ENCODE measurements around the gene NCL. TPM values are rescaled to one million over a fixed set of nuclear protein-coding genes. Genes with fewer than 3 reads are reported as not detected.

The NCL gene
- 736 to 811 TPM (median 754 TPM) in 5 replicates for total RNA-seq (2022; extraction: Qiagen RNA extraction)

GRCh38 chr2:231463698-231464575 lies at the start of gene NCL:
NCL (minus strand) TSS chr2:231464484; CDS start chr2:231464353, 131 bp downstream.

Other genes starting within 250 kb of the NCL start
- gene B3GNT7, start 68.8 kb downstream of the NCL start, total RNA-seq (2022; extraction: Qiagen RNA extraction), result 2.0 to 3.1 TPM (median 2.3 TPM) in 5 replicates
- gene NMUR1, start 66.0 kb upstream of the NCL start, total RNA-seq (2022; extraction: Qiagen RNA extraction), result not detected in 5 replicates
- not detected in 5 replicates for gene TEX44, start 128.4 kb upstream of the NCL start, total RNA-seq (2022; extraction: Qiagen RNA extraction)
- gene PTMA, start 244.0 kb upstream of the NCL start, total RNA-seq (2022; extraction: Qiagen RNA extraction), result 1,375 to 1,752 TPM (median 1,436 TPM) in 5 replicates

Measured in A549 treated with Hydrocortisone at 1 μM for 4 hours (cell line).